DOHH2 (cell line): ENCODE results near the gene MCC.

Experiments used
- H3F3A ChIP-seq: fragments of 200-600 bp; sonication (generic), shearing (Covaris generic); 2 replicates; pipeline ENCODE4 v1.6.0; 2016; ENCODE audit warnings: antibody characterized with exemption, mild to moderate bottlenecking; ENCODE audit not compliant: control insufficient read depth, insufficient read depth
- H3K27ac ChIP-seq: fragments of 200-600 bp; sonication (generic); 2 replicates; pipeline ENCODE4 v1.5.1; 2014; ENCODE audit warnings: low read depth, mild to moderate bottlenecking, low read length, moderate library complexity
- H3K27me3 ChIP-seq: fragments of 200-600 bp; sonication (generic); 2 replicates; pipeline ENCODE4 v1.6.1; 2014; ENCODE audit warnings: mild to moderate bottlenecking, low read length, mixed read lengths; ENCODE audit not compliant: control insufficient read depth
- H3K36me3 ChIP-seq: fragments of 200-600 bp; sonication (generic); 2 replicates; pipeline ENCODE4 v1.6.1; 2014; ENCODE audit warnings: mild to moderate bottlenecking, low read length, moderate library complexity, mixed read lengths; ENCODE audit not compliant: control insufficient read depth
- H3K4me1 ChIP-seq: fragments of 200-600 bp; sonication (generic); 2 replicates; pipeline ENCODE4 v1.6.1; 2014; ENCODE audit warnings: mild to moderate bottlenecking, low read length, mixed read lengths; ENCODE audit not compliant: control insufficient read depth
- H3K4me2 ChIP-seq: fragments of 200-600 bp; sonication (generic); 2 replicates; pipeline ENCODE4 v1.6.0; 2014; ENCODE audit warnings: mild to moderate bottlenecking, low read length, moderate library complexity
- H3K4me3 ChIP-seq: fragments of 200-600 bp; sonication (generic); 2 replicates; pipeline ENCODE4 v1.5.1; 2014; ENCODE audit warnings: mild to moderate bottlenecking, low read length, mixed read lengths
- H3K79me2 ChIP-seq: fragments of 200-600 bp; sonication (generic); 2 replicates; pipeline ENCODE4 v1.6.1; 2014; ENCODE audit warnings: mild to moderate bottlenecking, low read length, mixed read lengths; ENCODE audit not compliant: control insufficient read depth
- H3K9me2 ChIP-seq: fragments of 200-600 bp; sonication (generic); replicated peaks from 2 replicates; pipeline ENCODE4 v1.6.1; 2014; ENCODE audit warnings: mild to moderate bottlenecking, low read length, mixed read lengths; ENCODE audit not compliant: control insufficient read depth
- H3K9me3 ChIP-seq: fragments of 200-600 bp; sonication (generic); 2 replicates; pipeline ENCODE4 v1.6.1; 2014; ENCODE audit warnings: antibody characterized with exemption, low read length, mixed read lengths; ENCODE audit not compliant: control insufficient read depth, insufficient read depth
- H4K20me1 ChIP-seq: fragments of 200-600 bp; sonication (generic); 2 replicates; pipeline ENCODE4 v1.6.0; 2014; ENCODE audit warnings: low read depth, mild to moderate bottlenecking, antibody characterized with exemption, low read length, moderate library complexity; ENCODE audit not compliant: control insufficient read depth, insufficient read depth
- CTCF ChIP-seq: fragments of 200-600 bp; sonication (generic); IDR thresholded peaks from one replicate; pipeline ENCODE4 v1.5.1; 2014; ENCODE audit warnings: antibody characterized with exemption, mild to moderate bottlenecking, low read depth, low read length; ENCODE audit not compliant: poor library complexity, severe bottlenecking
- EZH2phosphoT487 ChIP-seq: fragments of 200-600 bp; sonication (generic); IDR thresholded peaks from 2 replicates; pipeline ENCODE4 v1.6.1; 2017; ENCODE audit warnings: borderline replicate concordance, mild to moderate bottlenecking, antibody characterized with exemption, low read length, moderate library complexity, mixed read lengths

The MCC gene

GRCh38 chr5:113181409-113181808 lies 306.8 kb downstream of the MCC start:
- H3K4me1 ChIP-seq: no peaks in the 10 kb centered on the region
- H3K36me3 ChIP-seq: no peaks in the 10 kb centered on the region
- no peak for TF ChIP-seq CTCF
- TF ChIP-seq EZH2phosphoT487: no peak

GRCh38 chr5:113179156-113179555 lies 309.1 kb downstream of the MCC start:
- no peaks in the 10 kb centered on the region for H3F3A ChIP-seq
- H3K27ac ChIP-seq: no peak overlapping the region
- no peaks in the 10 kb centered on the region for H3K9me3 ChIP-seq
- no peaks in the 10 kb centered on the region for H3K79me2 ChIP-seq
- H3K9me2 ChIP-seq: no peaks in the 10 kb centered on the region
- no peaks in the 10 kb centered on the region; the same call in 1 of the 2 replicates for H3K27me3 ChIP-seq
- H3K36me3 ChIP-seq: no peaks in the 10 kb centered on the region
- H3K4me3 ChIP-seq: no peak overlapping the region
- H3K4me1 ChIP-seq: no peaks in the 10 kb centered on the region
- no peaks in the 10 kb centered on the region for H4K20me1 ChIP-seq
- H3K4me2 ChIP-seq: no peak overlapping the region
- no peak for TF ChIP-seq EZH2phosphoT487
- TF ChIP-seq CTCF: no peak

More at GRCh38 chr5:113181409-113181808, 306.8 kb downstream of the MCC start:
- Histone ChIP-seq H3K27me3 (no peaks in the 10 kb centered on the region; the same call in 1 of the 2 replicates), H3K4me3 (no peak overlapping the region), H3K27ac (no peak overlapping the region), H3F3A (no peaks in the 10 kb centered on the region), H3K9me2 (no peaks in the 10 kb centered on the region), H4K20me1 (no peaks in the 10 kb centered on the region), H3K4me2 (no peak overlapping the region), H3K79me2 (no peaks in the 10 kb centered on the region), H3K9me3 (no peaks in the 10 kb centered on the region)

GRCh38 chr5:113178073-113178779 lies 310.0 kb downstream of the MCC start:
- Histone ChIP-seq H3F3A (no peaks in the 10 kb centered on the region), H3K9me3 (no peaks in the 10 kb centered on the region), H4K20me1 (no peaks in the 10 kb centered on the region), H3K4me2 (no peak overlapping the region), H3K9me2 (no peaks in the 10 kb centered on the region), H3K4me1 (no peaks in the 10 kb centered on the region), H3K4me3 (no peak overlapping the region), H3K27ac (no peak overlapping the region), H3K27me3 (peaks cover 4% of the 10 kb centered on the region; the same call in 1 of the 2 replicates), H3K79me2 (no peaks in the 10 kb centered on the region), H3K36me3 (no peaks in the 10 kb centered on the region)
- no peak for TF ChIP-seq EZH2phosphoT487
- TF ChIP-seq CTCF: no peak
